Subcutaneous adipose tissue (tissue), 4 donors: ENCODE results near the gene ADAM19. TPM values are rescaled to one million over a fixed set of nuclear protein-coding genes. Genes with fewer than 3 reads are reported as not detected.

ENCODE experiments used
- CTCF ChIP-seq: fragments of 450-650 bp; IDR thresholded peaks from one replicate; pipeline ENCODE4 v1.5.1; 2016; ENCODE audit warnings: low read depth, mild to moderate bottlenecking, control low read depth, antibody characterized with exemption, moderate library complexity
- total RNA-seq, 4 donors: library from RNA; depleted of rRNA; stranded (reverse); fragments of >200 nt; gene quantifications; one replicate each; pipeline ENCODE4 v1.1.0, GENCODE V29; 2016

Gene ADAM19
- total RNA-seq, 4 donors from 2014 or later, result 1.4 to 2.9 (median 2.2) TPM

GRCh38 chr5:157475432-157475831 lies 100.1 kb downstream of the ADAM19 start:
- TF ChIP-seq CTCF, result no peak

- no peak for TF ChIP-seq CTCF
These were observed 101.9 kb downstream of the ADAM19 start for GRCh38 chr5:157473383-157474320.

- no peak for TF ChIP-seq CTCF
These were observed 103.9 kb downstream of the ADAM19 start for GRCh38 chr5:157471709-157472108.

GRCh38 chr5:157470631-157471030 lies 104.9 kb downstream of the ADAM19 start:
- TF ChIP-seq CTCF, result no peak

- TF ChIP-seq CTCF, result no peak
These were observed 105.9 kb downstream of the ADAM19 start for GRCh38 chr5:157469687-157470086.

GRCh38 chr5:157469073-157469472 lies 106.5 kb downstream of the ADAM19 start:
- TF ChIP-seq CTCF, result no peak

- no peak for TF ChIP-seq CTCF
These were observed 107.1 kb downstream of the ADAM19 start for GRCh38 chr5:157468293-157468965.
